ENCODE data around the gene CPT1A.

The CPT1A gene

DNA sequence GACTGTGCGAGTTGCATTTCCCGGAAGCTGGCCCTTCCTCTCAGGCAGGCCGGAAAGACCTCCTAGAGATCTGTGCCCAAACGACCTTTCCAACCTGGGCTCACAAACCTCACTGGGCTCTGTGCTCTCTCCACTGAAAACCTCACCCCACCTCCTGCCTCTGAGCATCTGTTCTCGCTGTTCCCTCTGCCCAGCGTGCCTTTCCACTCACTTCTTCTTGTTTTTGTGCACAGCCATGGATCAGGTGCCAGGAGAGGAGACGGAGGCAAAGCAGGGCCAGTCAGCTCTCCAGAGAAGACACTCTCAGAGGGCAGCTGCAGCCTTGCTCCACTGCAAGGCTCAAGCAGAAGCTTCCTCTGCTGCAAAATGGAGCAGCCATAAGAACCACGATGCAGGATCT lies 10.9 kb upstream of the CPT1A start:
- DNase-seq = no peak

DNA sequence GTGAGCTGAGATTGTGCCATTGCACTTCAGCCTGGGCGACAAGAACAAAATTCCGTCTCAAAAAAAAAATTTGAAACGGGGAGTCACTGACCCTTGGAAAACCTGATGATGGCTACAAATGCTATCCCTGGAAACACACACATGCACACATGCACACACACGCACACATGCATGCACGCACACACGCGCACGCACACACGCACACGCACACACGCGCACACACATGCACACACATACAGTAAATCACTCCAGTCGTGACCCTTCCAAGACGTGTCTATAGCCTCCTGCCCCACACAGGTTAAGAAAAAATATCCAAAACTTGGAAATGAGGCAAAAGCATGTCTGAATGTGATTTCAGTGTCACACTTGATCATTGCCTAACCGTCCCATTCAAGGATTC lies 6.7 kb upstream of the CPT1A start:
- no peak for DNase-seq

DNA sequence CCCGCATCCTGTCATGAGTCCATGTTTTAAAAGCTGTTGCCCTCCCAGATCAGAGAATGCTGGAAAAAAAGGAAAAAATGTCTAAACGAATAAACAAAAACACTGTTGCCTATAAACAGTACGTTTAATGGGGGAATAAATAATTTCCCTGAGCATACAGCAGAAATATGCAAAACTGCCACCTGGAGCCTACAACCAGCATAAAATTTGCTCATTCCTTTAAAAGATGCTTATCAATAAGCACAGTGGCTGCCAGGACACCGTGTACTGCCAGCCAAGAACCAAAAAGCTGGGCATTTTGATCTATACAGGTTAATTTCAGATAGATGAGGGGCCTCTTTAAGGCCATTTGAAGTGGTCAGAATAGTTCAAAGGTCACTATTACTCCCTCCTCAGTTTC lies 5.7 kb upstream of the CPT1A start:
- no peak for DNase-seq

GRCh38 chr11:68845351-68846002 lies 3.8 kb upstream of the CPT1A start:
- no peak for DNase-seq

DNA sequence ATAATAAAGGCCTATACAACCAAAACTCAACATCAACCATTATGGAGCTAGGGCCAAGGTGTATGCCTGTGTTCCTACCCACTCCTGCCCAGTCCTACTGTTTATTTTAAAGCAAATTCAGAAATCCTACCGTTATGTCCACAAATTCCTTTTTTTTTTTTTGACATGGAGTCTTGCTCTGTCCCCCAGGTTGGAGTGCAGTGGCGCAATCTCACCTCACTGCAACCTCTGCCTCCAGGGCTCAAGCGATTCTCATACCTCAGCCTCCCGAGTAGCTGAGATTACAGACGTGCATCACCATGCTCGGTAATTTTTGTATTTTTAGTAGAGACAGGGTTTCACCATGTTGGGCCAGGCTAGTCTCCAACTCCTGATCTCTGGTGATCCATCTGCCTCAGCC lies 3.1 kb upstream of the CPT1A start:
- no peak for DNase-seq

DNA sequence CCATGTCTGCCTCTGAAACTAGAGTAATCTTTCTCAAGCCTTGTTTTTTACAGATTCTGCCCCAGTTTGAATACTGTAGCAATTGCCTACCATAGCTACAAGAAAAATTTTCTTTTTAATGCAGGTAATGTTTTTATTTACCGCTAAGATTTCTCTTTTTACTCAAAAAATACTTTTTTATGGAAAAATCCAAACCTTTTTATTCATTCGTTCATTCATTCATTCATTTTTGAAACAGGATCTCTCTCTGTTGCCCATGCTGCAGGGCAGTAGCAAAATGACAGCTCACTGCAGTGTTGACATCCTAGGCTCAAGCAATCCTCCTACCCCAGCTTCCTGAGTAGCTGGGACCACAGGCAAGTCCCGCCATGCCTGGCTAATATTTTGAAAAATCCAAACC lies 2.7 kb upstream of the CPT1A start:
- no peak for DNase-seq

- DNase-seq = peak; percentile 70
Observed at GRCh38 chr11:68843703-68844312, 2.1 kb upstream of the CPT1A start.

DNA sequence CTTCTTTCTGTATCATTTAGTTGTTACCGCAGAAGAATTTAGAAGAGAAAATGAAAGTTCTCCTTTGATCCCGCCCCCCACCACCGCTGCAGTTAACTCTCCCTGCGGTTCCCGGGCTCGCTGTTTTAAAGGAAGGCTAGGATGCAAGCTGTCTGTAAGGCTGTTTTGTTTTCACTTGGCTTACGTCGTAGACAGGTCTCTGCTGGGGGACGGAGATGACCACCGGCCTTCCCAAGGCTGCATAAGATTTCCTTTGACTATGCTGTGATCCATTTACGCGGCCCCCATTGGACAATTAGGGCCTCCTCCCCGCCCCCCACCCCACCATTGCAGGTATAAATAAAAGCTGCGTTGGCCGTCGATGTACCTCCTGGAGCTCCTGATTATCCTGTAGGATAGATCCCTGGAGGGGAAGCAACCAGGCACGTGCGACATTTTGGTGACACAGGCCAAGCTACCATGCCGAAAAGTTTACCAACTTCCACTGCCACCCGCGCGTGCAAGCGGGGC lies 1.4 kb upstream of the CPT1A start:
- peak; percentile 32 for DNase-seq

GRCh38 chr11:68842427-68843051 lies 823 bp upstream of the CPT1A start:
- DNase-seq = no peak

GRCh38 chr11:68840661-68841653 lies 759 bp downstream of the CPT1A start:
- DNase-seq = peak; percentile 12

DNA sequence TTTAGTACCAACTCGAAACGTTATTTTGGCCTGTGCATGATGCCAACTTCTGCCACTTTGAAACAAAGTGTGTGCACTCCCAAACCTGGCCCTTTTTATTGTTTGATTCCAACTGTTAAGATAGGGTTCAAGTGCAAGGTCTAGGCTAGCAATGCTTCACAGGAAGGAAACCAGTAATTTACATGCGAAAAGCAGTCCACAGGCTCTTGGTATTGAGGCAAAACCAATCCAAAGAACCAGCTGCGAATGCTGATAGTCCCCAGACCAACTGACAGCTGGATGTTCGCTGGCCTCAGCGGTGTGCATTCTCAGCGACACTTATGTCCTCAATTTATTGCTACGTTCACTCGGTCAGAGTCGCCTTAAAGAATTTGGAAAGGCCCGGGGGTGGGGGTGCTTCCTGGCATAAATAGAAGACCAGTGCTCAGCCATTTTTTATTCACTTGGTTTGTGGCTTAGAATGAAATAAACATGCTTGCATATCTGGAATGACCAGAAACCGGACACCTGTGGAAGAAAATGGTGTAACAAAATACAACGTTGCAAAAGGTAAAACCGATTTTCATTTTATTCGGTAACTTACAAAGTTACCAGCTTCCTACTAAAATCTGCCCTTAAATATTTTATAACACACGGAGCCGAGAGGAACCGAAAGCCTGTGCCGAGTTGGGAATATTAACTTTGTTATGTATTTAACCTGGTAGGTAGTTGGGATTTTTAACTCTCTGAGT lies 1.6 kb downstream of the CPT1A start:
- DNase-seq = peak; percentile 9

GRCh38 chr11:68839054-68839865 lies 2.5 kb downstream of the CPT1A start:
- DNase-seq = peak; percentile 97

DNA sequence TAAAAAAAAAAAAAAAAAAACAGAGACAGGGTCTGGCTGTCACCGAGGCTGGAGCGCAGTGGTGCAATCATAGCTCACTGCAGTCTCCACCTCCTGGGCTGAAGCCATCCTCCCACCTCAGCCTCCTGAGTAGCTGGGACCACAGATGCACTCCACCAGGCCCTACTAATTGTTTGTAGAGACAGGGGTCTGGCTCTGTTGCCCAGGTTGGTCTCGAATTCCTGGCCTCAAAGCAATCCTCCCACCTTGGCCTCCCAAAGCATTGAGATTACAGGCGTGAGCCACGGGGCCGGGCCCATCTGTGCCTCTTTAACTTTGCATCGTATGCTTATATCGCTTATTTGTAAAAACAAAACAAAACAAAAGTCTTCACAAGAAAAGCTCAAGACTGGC lies 3.1 kb downstream of the CPT1A start:
- DNase-seq = peak; percentile 20

GRCh38 chr11:68837583-68838571 lies 3.8 kb downstream of the CPT1A start:
- no peak for DNase-seq

DNA sequence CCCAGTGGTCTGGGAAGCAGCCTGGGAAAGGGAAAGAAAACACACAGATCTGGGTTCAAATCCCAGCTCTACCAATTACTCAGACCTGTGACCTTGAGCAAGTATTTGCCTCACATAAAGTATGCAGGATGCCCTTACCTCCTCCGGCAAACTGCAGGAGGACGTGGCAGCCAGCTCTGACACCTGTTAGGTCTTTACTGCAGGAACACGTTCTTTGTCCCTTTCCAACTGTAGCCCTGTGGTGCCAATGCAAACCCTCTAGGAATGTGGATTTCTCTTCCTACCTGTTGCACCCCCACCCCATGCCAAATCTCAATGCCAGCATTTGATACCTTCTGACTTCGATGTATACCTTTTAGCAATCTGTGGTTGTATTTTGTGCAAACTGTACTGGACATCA lies 6.0 kb downstream of the CPT1A start:
- DNase-seq = no peak

GRCh38 chr11:68835328-68835727 lies 6.4 kb downstream of the CPT1A start:
- no peak for DNase-seq

DNA sequence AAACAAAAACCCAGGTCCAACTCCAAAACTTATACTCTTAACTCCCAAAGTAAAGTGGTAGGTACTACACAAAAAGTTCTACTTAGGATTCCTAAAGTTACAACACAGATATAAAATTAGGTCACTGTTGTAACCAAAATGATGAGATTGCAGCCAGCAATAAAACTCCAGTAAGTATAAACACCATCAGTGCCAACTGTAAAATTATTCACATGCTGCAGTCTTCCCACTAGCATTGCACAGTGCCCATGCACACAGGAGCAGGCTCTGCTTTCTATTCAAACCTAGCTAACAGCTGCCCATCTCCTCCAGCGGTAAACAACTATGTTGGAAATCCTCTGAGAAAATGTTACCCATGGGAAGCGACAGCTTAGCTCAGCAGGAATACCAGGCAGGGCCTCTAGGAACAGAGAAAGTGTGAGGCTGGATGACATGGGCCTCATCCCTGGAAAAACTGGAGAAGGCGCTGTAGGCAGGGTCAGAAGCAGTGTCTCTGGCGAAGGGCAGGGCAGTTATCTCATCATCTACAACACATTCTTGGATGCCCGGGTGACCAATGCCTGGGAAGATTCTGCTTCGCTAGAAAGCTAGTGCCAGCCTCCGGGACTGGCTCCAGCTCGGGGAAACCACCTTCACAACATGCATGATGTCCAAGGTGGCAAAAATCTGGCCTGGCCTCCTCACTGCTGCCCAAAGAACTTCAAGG lies 9.1 kb downstream of the CPT1A start:
- DNase-seq = no peak

- DNase-seq = no peak
Observed at GRCh38 chr11:68831124-68831523, 10.6 kb downstream of the CPT1A start.

DNA sequence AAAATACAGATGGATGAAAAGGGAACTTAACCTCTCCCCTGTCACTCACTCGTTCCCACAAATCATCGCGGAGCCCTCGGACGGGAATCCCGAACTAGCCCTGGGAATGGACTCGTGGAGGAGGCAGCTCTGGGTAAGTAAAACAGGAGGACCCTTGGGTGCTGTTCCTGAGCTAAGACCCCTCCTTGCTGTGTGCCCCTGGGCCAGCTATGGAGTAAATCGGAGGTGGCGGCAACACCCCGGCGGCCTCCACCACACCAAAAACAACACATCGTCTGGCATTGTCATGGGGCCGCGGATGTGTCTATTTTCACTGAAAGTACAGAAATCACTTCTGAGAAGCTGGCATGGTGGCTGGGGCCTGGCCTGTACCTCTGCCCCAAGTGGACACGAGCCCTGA lies 12.1 kb downstream of the CPT1A start:
- no peak for DNase-seq

DNA sequence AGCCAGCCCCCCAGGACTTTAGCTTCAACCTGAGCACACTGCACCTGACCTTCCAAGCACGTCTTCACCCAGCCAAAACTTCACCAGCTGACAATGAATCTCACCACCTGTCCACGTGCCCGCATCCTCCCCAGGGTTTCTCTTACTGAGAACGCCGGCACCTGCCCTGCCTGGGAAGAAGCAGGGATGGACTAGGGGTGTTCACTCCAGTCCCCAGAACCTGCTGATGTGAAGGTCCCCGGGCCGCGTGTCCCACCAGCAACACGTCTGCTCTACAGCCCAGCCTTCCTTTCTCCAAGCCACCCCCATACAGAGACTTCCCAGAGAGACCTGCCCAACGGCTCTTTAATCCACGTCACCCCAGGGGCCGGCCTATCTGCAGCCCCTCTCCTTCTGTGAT lies 12.8 kb downstream of the CPT1A start:
- DNase-seq = no peak
